SU-DHL-6 (cell line): ENCODE measurements around the gene SMTNL1.

ENCODE experiments used
- EZH2phosphoT487 ChIP-seq: fragments of 200-600 bp; sonication (generic), shearing (Covaris generic); conservative IDR thresholded peaks from 2 replicates; pipeline ENCODE4 v1.6.1; 2018; ENCODE audit warnings: mild to moderate bottlenecking, antibody characterized with exemption, low read length, moderate library complexity, mixed read lengths
- TF ChIP-seq, protein P1 (sequence below): fragments of 200-600 bp; sonication (generic); IDR thresholded peaks from one replicate; pipeline ENCODE4 v1.5.1; 2017; ENCODE audit warnings: antibody characterized with exemption, mild to moderate bottlenecking, low read length, moderate library complexity; ENCODE audit not compliant: insufficient read depth, poor library complexity, severe bottlenecking

GRCh38 chr11:57541169-57541568, 3.8 kb downstream of the SMTNL1 start:
- TF ChIP-seq, protein P1, sequence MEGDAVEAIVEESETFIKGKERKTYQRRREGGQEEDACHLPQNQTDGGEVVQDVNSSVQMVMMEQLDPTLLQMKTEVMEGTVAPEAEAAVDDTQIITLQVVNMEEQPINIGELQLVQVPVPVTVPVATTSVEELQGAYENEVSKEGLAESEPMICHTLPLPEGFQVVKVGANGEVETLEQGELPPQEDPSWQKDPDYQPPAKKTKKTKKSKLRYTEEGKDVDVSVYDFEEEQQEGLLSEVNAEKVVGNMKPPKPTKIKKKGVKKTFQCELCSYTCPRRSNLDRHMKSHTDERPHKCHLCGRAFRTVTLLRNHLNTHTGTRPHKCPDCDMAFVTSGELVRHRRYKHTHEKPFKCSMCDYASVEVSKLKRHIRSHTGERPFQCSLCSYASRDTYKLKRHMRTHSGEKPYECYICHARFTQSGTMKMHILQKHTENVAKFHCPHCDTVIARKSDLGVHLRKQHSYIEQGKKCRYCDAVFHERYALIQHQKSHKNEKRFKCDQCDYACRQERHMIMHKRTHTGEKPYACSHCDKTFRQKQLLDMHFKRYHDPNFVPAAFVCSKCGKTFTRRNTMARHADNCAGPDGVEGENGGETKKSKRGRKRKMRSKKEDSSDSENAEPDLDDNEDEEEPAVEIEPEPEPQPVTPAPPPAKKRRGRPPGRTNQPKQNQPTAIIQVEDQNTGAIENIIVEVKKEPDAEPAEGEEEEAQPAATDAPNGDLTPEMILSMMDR: no peak
- TF ChIP-seq EZH2phosphoT487: no peak
